HepG2 (cell line): ENCODE data around the gene HPCAL1. TPM values are rescaled to one million over a fixed set of nuclear protein-coding genes. Genes with fewer than 3 reads are reported as not detected.

Source experiments
- ADNP ChIP-seq: sonication (generic); formaldehyde crosslinking; IDR thresholded peaks from 2 replicates; pipeline ENCODE4 v1.4.0; 2020; ENCODE audit warnings: missing genetic modification reagents
- ARHGAP35 ChIP-seq: sonication (generic); formaldehyde crosslinking; IDR thresholded peaks from 2 replicates; pipeline ENCODE4 v1.9.0; 2022; ENCODE audit warnings: mild to moderate bottlenecking, inconsistent platforms, moderate library complexity, missing genetic modification reagents, borderline replicate concordance
- KDM5A ChIP-seq: fragments of 200-600 bp; sonication (generic); IDR thresholded peaks from 2 replicates; pipeline ENCODE4 v1.7.0; 2018; ENCODE audit warnings: antibody characterized with exemption, mild to moderate bottlenecking, low read length, borderline replicate concordance
- KDM5B ChIP-seq: sonication (generic); formaldehyde crosslinking; IDR thresholded peaks from 2 replicates; pipeline ENCODE4 v1.4.0; 2020; ENCODE audit warnings: missing genetic modification reagents, mild to moderate bottlenecking, borderline replicate concordance
- LCORL ChIP-seq, 2 experiments: fragments of 450-650 bp in 1 of 2; sonication (generic) in 1 of 2; formaldehyde crosslinking in 1 of 2; IDR thresholded peaks; 2 replicates each; pipeline versions ENCODE4 v1.5.0 to v1.6.1; 2017 to 2020; ENCODE audit warnings: antibody characterized with exemption in 1 of 2, missing genetic modification reagents in 1 of 2
- PHF20 ChIP-seq: sonication (generic); formaldehyde crosslinking; IDR thresholded peaks from 2 replicates; pipeline ENCODE4 v1.5.0; 2020; ENCODE audit warnings: mild to moderate bottlenecking, missing genetic modification reagents
- TBL1XR1 ChIP-seq: fragments of 150-350 bp; IDR thresholded peaks from 2 replicates; pipeline ENCODE4 v1.6.1; 2014; ENCODE audit warnings: borderline replicate concordance, low read length; ENCODE audit not compliant: partially characterized antibody
- TMF1 ChIP-seq: sonication (generic); formaldehyde crosslinking; IDR thresholded peaks from 2 replicates; pipeline ENCODE4 v1.8.1; 2022; ENCODE audit warnings: low read depth, missing genetic modification reagents
- WIZ ChIP-seq: sonication (generic); formaldehyde crosslinking; IDR thresholded peaks from 2 replicates; pipeline ENCODE4 v1.5.1; 2020; ENCODE audit warnings: mild to moderate bottlenecking, missing genetic modification reagents
- ZBTB1 ChIP-seq: sonication (generic); formaldehyde crosslinking; IDR thresholded peaks from 2 replicates; pipeline ENCODE4 v1.4.0; 2020; ENCODE audit warnings: missing genetic modification reagents, borderline replicate concordance
- ZNF136 ChIP-seq: sonication (generic); formaldehyde crosslinking; IDR thresholded peaks from 2 replicates; pipeline ENCODE4 v1.8.1; 2022; ENCODE audit warnings: low read depth, mild to moderate bottlenecking, moderate library complexity, missing genetic modification reagents
- ZNF256 ChIP-seq: sonication (generic); formaldehyde crosslinking; conservative IDR thresholded peaks from 2 replicates; pipeline ENCODE4 v1.4.0; 2020; ENCODE audit warnings: missing genetic modification reagents
- ZNF329 ChIP-seq: sonication (generic); formaldehyde crosslinking; IDR thresholded peaks from 2 replicates; pipeline ENCODE4 v1.9.0; 2021; ENCODE audit warnings: low read depth, mild to moderate bottlenecking, missing genetic modification reagents
- ZNF343 ChIP-seq: sonication (generic); formaldehyde crosslinking; IDR thresholded peaks from 2 replicates; pipeline ENCODE4 v1.4.0; 2020; ENCODE audit warnings: mild to moderate bottlenecking, missing genetic modification reagents
- ZNF577 ChIP-seq: sonication (generic); formaldehyde crosslinking; IDR thresholded peaks from 2 replicates; pipeline ENCODE4 v1.4.0; 2020; ENCODE audit warnings: mild to moderate bottlenecking, low read depth, missing genetic modification reagents, borderline replicate concordance
- polyA plus RNA-seq, 8 experiments: library from polyadenylated mRNA; depleted of rRNA in 3 of 8; stranded (reverse) in 7 of 8; unstranded in 1 of 8; fragments of >200 nt; fragmentation: Illumina TruSeq in 4 of 8; extraction: Trizol in 4 of 8; gene quantifications; 2 replicates each; pipeline versions ENCODE4 v1.2.1 to v1.2.3, GENCODE V29; 2011 to 2016; ENCODE audit warnings: low read depth in 4 of 8, missing spikeins in 1 of 8, mixed read lengths in 1 of 8; ENCODE audit not compliant: insufficient read depth in 1 of 8
- total RNA-seq, 5 experiments: library from RNA; depleted of rRNA; stranded (reverse); fragments of >200 nt; fragmentation: Illumina TruSeq; extraction: Trizol; gene quantifications; 2 replicates each; pipeline ENCODE4 v1.2.3, GENCODE V29; 2016; ENCODE audit warnings: low read depth in 1 of 5
- TF ChIP-seq, protein P1 (sequence below): sonication (generic); formaldehyde crosslinking; IDR thresholded peaks from 2 replicates; pipeline ENCODE4 v1.4.0; 2020; ENCODE audit warnings: missing genetic modification reagents, mild to moderate bottlenecking, borderline replicate concordance
- TF ChIP-seq, protein P2 (sequence below): sonication (generic); formaldehyde crosslinking; IDR thresholded peaks from 2 replicates; pipeline ENCODE4 v1.4.0; 2020; ENCODE audit warnings: mild to moderate bottlenecking, missing genetic modification reagents
- TF ChIP-seq, protein P3 (sequence below): sonication (generic); formaldehyde crosslinking; IDR thresholded peaks from 2 replicates; pipeline ENCODE4 v1.5.0; 2020; ENCODE audit warnings: mild to moderate bottlenecking, missing genetic modification reagents
- TF ChIP-seq, protein P4 (sequence below): sonication (generic); formaldehyde crosslinking; IDR thresholded peaks from 2 replicates; pipeline ENCODE4 v1.8.0; 2022; ENCODE audit warnings: mild to moderate bottlenecking, missing genetic modification reagents, moderate library complexity
- TF ChIP-seq, protein P5 (sequence below): sonication (generic); formaldehyde crosslinking; IDR thresholded peaks from 2 replicates; pipeline ENCODE4 v1.8.1; 2023; ENCODE audit warnings: mild to moderate bottlenecking, missing genetic modification reagents

The HPCAL1 gene
- total and polyA plus RNA-seq, 2 of the 13 experiments (the other 11 are each of a cell fraction or from before 2014, with no cell fraction given) = 29.5 to 29.9 TPM

DNA sequence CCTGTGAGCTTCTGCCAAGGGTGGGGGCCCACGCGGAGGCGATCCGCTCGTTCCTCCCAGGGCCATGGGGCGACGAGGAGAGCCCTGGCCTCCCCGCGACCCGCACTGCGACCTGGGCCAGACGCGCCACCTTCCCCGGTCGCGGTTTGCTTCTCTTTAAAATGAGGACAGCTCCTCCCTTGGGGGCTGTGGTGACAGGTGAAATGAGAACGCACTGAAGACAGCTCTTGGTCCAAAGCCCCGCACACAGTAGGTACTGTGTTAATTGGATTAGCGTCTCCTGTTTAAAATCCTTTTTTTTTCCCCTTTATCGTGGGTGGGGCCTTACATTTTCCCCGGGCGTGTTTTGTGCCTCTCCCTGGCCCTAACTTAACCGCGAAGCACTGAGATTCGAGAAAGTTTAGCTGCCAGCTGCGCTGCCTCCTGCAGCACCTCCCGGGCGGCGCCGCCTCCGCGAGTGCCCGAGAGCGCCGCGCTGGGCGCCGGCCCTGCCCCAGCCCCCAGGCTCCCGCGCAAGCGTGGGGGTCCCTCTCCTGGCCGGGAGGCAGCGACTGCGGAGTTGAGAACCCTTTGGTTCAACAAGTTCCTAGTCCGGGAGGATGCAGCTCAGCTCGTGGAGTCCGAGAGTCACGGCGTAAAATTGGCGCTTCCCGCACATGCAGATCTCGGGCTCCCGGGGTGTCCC is 1.1 kb downstream of the HPCAL1 start (continued):
- no peak for TF ChIP-seq TMF1 (CRISPR knock-in tag)
- no peak for TF ChIP-seq ADNP
- TF ChIP-seq, protein P1, sequence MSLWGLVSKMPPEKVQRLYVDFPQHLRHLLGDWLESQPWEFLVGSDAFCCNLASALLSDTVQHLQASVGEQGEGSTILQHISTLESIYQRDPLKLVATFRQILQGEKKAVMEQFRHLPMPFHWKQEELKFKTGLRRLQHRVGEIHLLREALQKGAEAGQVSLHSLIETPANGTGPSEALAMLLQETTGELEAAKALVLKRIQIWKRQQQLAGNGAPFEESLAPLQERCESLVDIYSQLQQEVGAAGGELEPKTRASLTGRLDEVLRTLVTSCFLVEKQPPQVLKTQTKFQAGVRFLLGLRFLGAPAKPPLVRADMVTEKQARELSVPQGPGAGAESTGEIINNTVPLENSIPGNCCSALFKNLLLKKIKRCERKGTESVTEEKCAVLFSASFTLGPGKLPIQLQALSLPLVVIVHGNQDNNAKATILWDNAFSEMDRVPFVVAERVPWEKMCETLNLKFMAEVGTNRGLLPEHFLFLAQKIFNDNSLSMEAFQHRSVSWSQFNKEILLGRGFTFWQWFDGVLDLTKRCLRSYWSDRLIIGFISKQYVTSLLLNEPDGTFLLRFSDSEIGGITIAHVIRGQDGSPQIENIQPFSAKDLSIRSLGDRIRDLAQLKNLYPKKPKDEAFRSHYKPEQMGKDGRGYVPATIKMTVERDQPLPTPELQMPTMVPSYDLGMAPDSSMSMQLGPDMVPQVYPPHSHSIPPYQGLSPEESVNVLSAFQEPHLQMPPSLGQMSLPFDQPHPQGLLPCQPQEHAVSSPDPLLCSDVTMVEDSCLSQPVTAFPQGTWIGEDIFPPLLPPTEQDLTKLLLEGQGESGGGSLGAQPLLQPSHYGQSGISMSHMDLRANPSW (CRISPR knock-in tag) = no peak
- TF ChIP-seq KDM5A = no peak
- no peak for TF ChIP-seq TBL1XR1
- TF ChIP-seq ZBTB1 (CRISPR knock-in tag) = no peak
- 0 out of 2 replicates have a peak, but pooled peaks have one; percentile 2 for TF ChIP-seq ARHGAP35 (CRISPR knock-in tag)
- no peak for TF ChIP-seq ZNF329 (CRISPR knock-in tag)
- TF ChIP-seq, protein P2, sequence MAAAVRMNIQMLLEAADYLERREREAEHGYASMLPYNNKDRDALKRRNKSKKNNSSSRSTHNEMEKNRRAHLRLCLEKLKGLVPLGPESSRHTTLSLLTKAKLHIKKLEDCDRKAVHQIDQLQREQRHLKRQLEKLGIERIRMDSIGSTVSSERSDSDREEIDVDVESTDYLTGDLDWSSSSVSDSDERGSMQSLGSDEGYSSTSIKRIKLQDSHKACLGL = no peak
- no peak for TF ChIP-seq ZNF577
- TF ChIP-seq, protein P3, sequence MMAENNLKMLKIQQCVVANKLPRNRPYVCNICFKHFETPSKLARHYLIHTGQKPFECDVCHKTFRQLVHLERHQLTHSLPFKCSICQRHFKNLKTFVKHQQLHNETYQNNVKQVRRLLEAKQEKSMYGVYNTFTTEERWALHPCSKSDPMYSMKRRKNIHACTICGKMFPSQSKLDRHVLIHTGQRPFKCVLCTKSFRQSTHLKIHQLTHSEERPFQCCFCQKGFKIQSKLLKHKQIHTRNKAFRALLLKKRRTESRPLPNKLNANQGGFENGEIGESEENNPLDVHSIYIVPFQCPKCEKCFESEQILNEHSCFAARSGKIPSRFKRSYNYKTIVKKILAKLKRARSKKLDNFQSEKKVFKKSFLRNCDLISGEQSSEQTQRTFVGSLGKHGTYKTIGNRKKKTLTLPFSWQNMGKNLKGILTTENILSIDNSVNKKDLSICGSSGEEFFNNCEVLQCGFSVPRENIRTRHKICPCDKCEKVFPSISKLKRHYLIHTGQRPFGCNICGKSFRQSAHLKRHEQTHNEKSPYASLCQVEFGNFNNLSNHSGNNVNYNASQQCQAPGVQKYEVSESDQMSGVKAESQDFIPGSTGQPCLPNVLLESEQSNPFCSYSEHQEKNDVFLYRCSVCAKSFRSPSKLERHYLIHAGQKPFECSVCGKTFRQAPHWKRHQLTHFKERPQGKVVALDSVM (CRISPR knock-in tag) = no peak
- TF ChIP-seq KDM5B = peak; percentile 48; the same call in 1 of the 2 replicates
- no peak for TF ChIP-seq LCORL (IDR thresholded peaks at IDR 0.05)
- TF ChIP-seq LCORL (CRISPR knock-in tag; IDR thresholded peaks at IDR 0.05) = 0 out of 2 replicates have a peak, but pooled peaks have one; percentile 21
- TF ChIP-seq, protein P4, sequence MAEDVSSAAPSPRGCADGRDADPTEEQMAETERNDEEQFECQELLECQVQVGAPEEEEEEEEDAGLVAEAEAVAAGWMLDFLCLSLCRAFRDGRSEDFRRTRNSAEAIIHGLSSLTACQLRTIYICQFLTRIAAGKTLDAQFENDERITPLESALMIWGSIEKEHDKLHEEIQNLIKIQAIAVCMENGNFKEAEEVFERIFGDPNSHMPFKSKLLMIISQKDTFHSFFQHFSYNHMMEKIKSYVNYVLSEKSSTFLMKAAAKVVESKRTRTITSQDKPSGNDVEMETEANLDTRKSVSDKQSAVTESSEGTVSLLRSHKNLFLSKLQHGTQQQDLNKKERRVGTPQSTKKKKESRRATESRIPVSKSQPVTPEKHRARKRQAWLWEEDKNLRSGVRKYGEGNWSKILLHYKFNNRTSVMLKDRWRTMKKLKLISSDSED (CRISPR knock-in tag) = no peak
- peak; percentile 26; the same call in 1 of the 2 replicates for TF ChIP-seq ZNF343
- TF ChIP-seq, protein P5, sequence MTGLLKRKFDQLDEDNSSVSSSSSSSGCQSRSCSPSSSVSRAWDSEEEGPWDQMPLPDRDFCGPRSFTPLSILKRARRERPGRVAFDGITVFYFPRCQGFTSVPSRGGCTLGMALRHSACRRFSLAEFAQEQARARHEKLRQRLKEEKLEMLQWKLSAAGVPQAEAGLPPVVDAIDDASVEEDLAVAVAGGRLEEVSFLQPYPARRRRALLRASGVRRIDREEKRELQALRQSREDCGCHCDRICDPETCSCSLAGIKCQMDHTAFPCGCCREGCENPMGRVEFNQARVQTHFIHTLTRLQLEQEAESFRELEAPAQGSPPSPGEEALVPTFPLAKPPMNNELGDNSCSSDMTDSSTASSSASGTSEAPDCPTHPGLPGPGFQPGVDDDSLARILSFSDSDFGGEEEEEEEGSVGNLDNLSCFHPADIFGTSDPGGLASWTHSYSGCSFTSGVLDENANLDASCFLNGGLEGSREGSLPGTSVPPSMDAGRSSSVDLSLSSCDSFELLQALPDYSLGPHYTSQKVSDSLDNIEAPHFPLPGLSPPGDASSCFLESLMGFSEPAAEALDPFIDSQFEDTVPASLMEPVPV (CRISPR knock-in tag) = peak; percentile 46; the same call in 1 of the 2 replicates
- TF ChIP-seq WIZ (CRISPR knock-in tag) = 0 out of 2 replicates have a peak, but pooled peaks have one; percentile 67
- TF ChIP-seq ZNF256 (CRISPR knock-in tag) = no peak
- 0 out of 2 replicates have a peak, but pooled peaks have one; percentile 52 for TF ChIP-seq ZNF136
- TF ChIP-seq PHF20 (CRISPR knock-in tag) = 0 out of 2 replicates have a peak, but pooled peaks have one; percentile 30
